ENCODE results near the gene SEC24D.

SEC24D gene

GRCh38 chr4:118774321-118774720 lies 61.6 kb downstream of the SEC24D start:
- H3K79me2 ChIP-seq (ENCODE audit: control insufficient read depth, insufficient read depth, low read length, unreplicated experiment) = peaks cover 59% of the 10 kb centered on the region
- peak overlapping the region; percentile 46 for H3K27ac ChIP-seq (ENCODE audit: low read depth, low read length)
- no peak overlapping the region for H2AFZ ChIP-seq (ENCODE audit: low read length, unreplicated experiment)
- H3K27me3 ChIP-seq (ENCODE audit: insufficient read depth, low read length) = no peaks in the 10 kb centered on the region
- H3K4me1 ChIP-seq (ENCODE audit: control insufficient read depth, insufficient read depth, low read length, unreplicated experiment) = peaks cover 54% of the 10 kb centered on the region
- peak overlapping the region; percentile 9; the same call in 1 of the 2 replicates for H3K4me3 ChIP-seq (ENCODE audit: low read depth, low read length)
- H3K36me3 ChIP-seq (ENCODE audit: insufficient read depth, low read length) = peaks cover 12% of the 10 kb centered on the region

GRCh38 chr4:118773429-118773792 lies 62.5 kb downstream of the SEC24D start:
- H3K4me3 ChIP-seq (ENCODE audit: low read depth, low read length) = no peak overlapping the region
- peaks cover 59% of the 10 kb centered on the region for H3K79me2 ChIP-seq (ENCODE audit: control insufficient read depth, insufficient read depth, low read length, unreplicated experiment)
- H3K27ac ChIP-seq (ENCODE audit: low read depth, low read length) = peak overlapping the region; percentile 46
- peaks cover 54% of the 10 kb centered on the region for H3K4me1 ChIP-seq (ENCODE audit: control insufficient read depth, insufficient read depth, low read length, unreplicated experiment)
- H2AFZ ChIP-seq (ENCODE audit: low read length, unreplicated experiment) = no peak overlapping the region
- H3K27me3 ChIP-seq (ENCODE audit: insufficient read depth, low read length) = no peaks in the 10 kb centered on the region
- H3K36me3 ChIP-seq (ENCODE audit: insufficient read depth, low read length) = peaks cover 14% of the 10 kb centered on the region

- Histone ChIP-seq H3K4me1 (ENCODE audit: control insufficient read depth, insufficient read depth, low read length, unreplicated experiment) (peaks cover 54% of the 10 kb centered on the region), H3K79me2 (ENCODE audit: control insufficient read depth, insufficient read depth, low read length, unreplicated experiment) (peaks cover 59% of the 10 kb centered on the region), H3K27me3 (ENCODE audit: insufficient read depth, low read length) (no peaks in the 10 kb centered on the region), H3K36me3 (ENCODE audit: insufficient read depth, low read length) (peaks cover 16% of the 10 kb centered on the region), H2AFZ (ENCODE audit: low read length, unreplicated experiment) (no peak overlapping the region), H3K4me3 (ENCODE audit: low read depth, low read length) (peak overlapping the region; percentile 9; the same call in 1 of the 2 replicates), H3K27ac (ENCODE audit: low read depth, low read length) (peak overlapping the region; percentile 46)
Observed at GRCh38 chr4:118772767-118773428, 63.0 kb downstream of the SEC24D start.

GRCh38 chr4:118772081-118772766 lies 63.7 kb downstream of the SEC24D start:
- Histone ChIP-seq H3K79me2 (ENCODE audit: control insufficient read depth, insufficient read depth, low read length, unreplicated experiment) (peaks cover 59% of the 10 kb centered on the region), H3K4me3 (ENCODE audit: low read depth, low read length) (peak overlapping the region; percentile 9; the same call in 1 of the 2 replicates), H3K27me3 (ENCODE audit: insufficient read depth, low read length) (no peaks in the 10 kb centered on the region), H3K4me1 (ENCODE audit: control insufficient read depth, insufficient read depth, low read length, unreplicated experiment) (peaks cover 55% of the 10 kb centered on the region), H3K27ac (ENCODE audit: low read depth, low read length) (peak overlapping the region; percentile 46), H2AFZ (ENCODE audit: low read length, unreplicated experiment) (no peak overlapping the region), H3K36me3 (ENCODE audit: insufficient read depth, low read length) (peaks cover 22% of the 10 kb centered on the region)

- Histone ChIP-seq H3K4me3 (ENCODE audit: low read depth, low read length) (no peak overlapping the region), H3K4me1 (ENCODE audit: control insufficient read depth, insufficient read depth, low read length, unreplicated experiment) (peaks cover 60% of the 10 kb centered on the region), H3K27ac (ENCODE audit: low read depth, low read length) (no peak overlapping the region), H3K79me2 (ENCODE audit: control insufficient read depth, insufficient read depth, low read length, unreplicated experiment) (peaks cover 54% of the 10 kb centered on the region), H2AFZ (ENCODE audit: low read length, unreplicated experiment) (no peak overlapping the region), H3K36me3 (ENCODE audit: insufficient read depth, low read length) (peaks cover 36% of the 10 kb centered on the region), H3K27me3 (ENCODE audit: insufficient read depth, low read length) (no peaks in the 10 kb centered on the region)
Observed at GRCh38 chr4:118770741-118771187, 65.2 kb downstream of the SEC24D start.

- Histone ChIP-seq H2AFZ (ENCODE audit: low read length, unreplicated experiment) (no peak overlapping the region), H3K4me1 (ENCODE audit: control insufficient read depth, insufficient read depth, low read length, unreplicated experiment) (peaks cover 59% of the 10 kb centered on the region), H3K79me2 (ENCODE audit: control insufficient read depth, insufficient read depth, low read length, unreplicated experiment) (peaks cover 47% of the 10 kb centered on the region), H3K27ac (ENCODE audit: low read depth, low read length) (0 out of 2 replicates have a peak overlapping the region, but pooled peaks have one; percentile 4), H3K27me3 (ENCODE audit: insufficient read depth, low read length) (no peaks in the 10 kb centered on the region), H3K4me3 (ENCODE audit: low read depth, low read length) (no peak overlapping the region), H3K36me3 (ENCODE audit: insufficient read depth, low read length) (peaks cover 48% of the 10 kb centered on the region)
Observed at GRCh38 chr4:118769161-118769560, 66.8 kb downstream of the SEC24D start.

- Histone ChIP-seq H3K4me3 (ENCODE audit: low read depth, low read length) (no peak overlapping the region), H3K27me3 (ENCODE audit: insufficient read depth, low read length) (no peaks in the 10 kb centered on the region)
Observed at GRCh38 chr4:118767109-118767508, 68.8 kb downstream of the SEC24D start.

GRCh38 chr4:118765399-118765798 lies 70.5 kb downstream of the SEC24D start:
- H3K4me3 ChIP-seq (ENCODE audit: low read depth, low read length) = peak overlapping the region; percentile 3; the same call in 1 of the 2 replicates
- peaks cover 67% of the 10 kb centered on the region for H3K4me1 ChIP-seq (ENCODE audit: control insufficient read depth, insufficient read depth, low read length, unreplicated experiment)
- peaks cover 70% of the 10 kb centered on the region for H3K36me3 ChIP-seq (ENCODE audit: insufficient read depth, low read length)
- peak overlapping the region; percentile 81 for H3K27ac ChIP-seq (ENCODE audit: low read depth, low read length)
- no peaks in the 10 kb centered on the region for H3K27me3 ChIP-seq (ENCODE audit: insufficient read depth, low read length)
- no peak overlapping the region for H2AFZ ChIP-seq (ENCODE audit: low read length, unreplicated experiment)
- H3K79me2 ChIP-seq (ENCODE audit: control insufficient read depth, insufficient read depth, low read length, unreplicated experiment) = peaks cover 47% of the 10 kb centered on the region

More at GRCh38 chr4:118767109-118767508, 68.8 kb downstream of the SEC24D start:
- H3K4me1 ChIP-seq (ENCODE audit: control insufficient read depth, insufficient read depth, low read length, unreplicated experiment) = peaks cover 54% of the 10 kb centered on the region
- H3K79me2 ChIP-seq (ENCODE audit: control insufficient read depth, insufficient read depth, low read length, unreplicated experiment) = peaks cover 48% of the 10 kb centered on the region
- peaks cover 65% of the 10 kb centered on the region for H3K36me3 ChIP-seq (ENCODE audit: insufficient read depth, low read length)
- H2AFZ ChIP-seq (ENCODE audit: low read length, unreplicated experiment) = no peak overlapping the region
- H3K27ac ChIP-seq (ENCODE audit: low read depth, low read length) = peak overlapping the region; percentile 81

- Histone ChIP-seq H2AFZ (ENCODE audit: low read length, unreplicated experiment) (no peak overlapping the region), H3K79me2 (ENCODE audit: control insufficient read depth, insufficient read depth, low read length, unreplicated experiment) (peaks cover 60% of the 10 kb centered on the region), H3K36me3 (ENCODE audit: insufficient read depth, low read length) (peaks cover 77% of the 10 kb centered on the region), H3K27me3 (ENCODE audit: insufficient read depth, low read length) (no peaks in the 10 kb centered on the region), H3K27ac (ENCODE audit: low read depth, low read length) (peak overlapping the region; percentile 30), H3K4me1 (ENCODE audit: control insufficient read depth, insufficient read depth, low read length, unreplicated experiment) (peaks cover 86% of the 10 kb centered on the region), H3K4me3 (ENCODE audit: low read depth, low read length) (no peak overlapping the region)
Observed at GRCh38 chr4:118762730-118763477, 73.0 kb downstream of the SEC24D start.

GRCh38 chr4:118762155-118762554 lies 73.8 kb downstream of the SEC24D start:
- Histone ChIP-seq H3K36me3 (ENCODE audit: insufficient read depth, low read length) (peaks cover 76% of the 10 kb centered on the region), H2AFZ (ENCODE audit: low read length, unreplicated experiment) (no peak overlapping the region), H3K79me2 (ENCODE audit: control insufficient read depth, insufficient read depth, low read length, unreplicated experiment) (peaks cover 67% of the 10 kb centered on the region), H3K4me3 (ENCODE audit: low read depth, low read length) (no peak overlapping the region), H3K27ac (ENCODE audit: low read depth, low read length) (peak overlapping the region; percentile 5; the same call in 1 of the 2 replicates), H3K4me1 (ENCODE audit: control insufficient read depth, insufficient read depth, low read length, unreplicated experiment) (peaks cover 92% of the 10 kb centered on the region), H3K27me3 (ENCODE audit: insufficient read depth, low read length) (no peaks in the 10 kb centered on the region)

Measured in ACC112 (cell line).